CD4-positive, CD25-positive, alpha-beta regulatory T cell (primary cell): ENCODE results near the gene PASK. TPM values are rescaled to one million over a fixed set of nuclear protein-coding genes. Genes with fewer than 3 reads are reported as not detected.

Source experiments
- ATAC-seq, 2 donors: fragments of 150-1000 bp; cut with Tn5 transposase; one replicate each; pipeline ENCODE4 v1.10.0; 2021; ENCODE audit warnings: low read depth in 2 of 2, moderate number of reproducible peaks in 2 of 2, moderate library complexity in 1 of 2
- DNase-seq, 3 donors: peaks; one replicate each; pipeline versions ENCODE4 v3.0.0 to v3.0.0-alpha.2; 2012 to 2022; ENCODE audit warnings: mixed read lengths in 1 of 3
- H3K27ac ChIP-seq: one replicate; pipeline ENCODE4 v1.7.0; 2013; ENCODE audit warnings: mild to moderate bottlenecking, low read length; ENCODE audit not compliant: insufficient read depth, poor library complexity, severe bottlenecking
- H3K27me3 ChIP-seq: one replicate; pipeline ENCODE4 v1.7.0; 2013; ENCODE audit warnings: low read length; ENCODE audit not compliant: control insufficient read depth, insufficient read depth
- H3K36me3 ChIP-seq: one replicate; pipeline ENCODE4 v1.7.0; 2013; ENCODE audit warnings: mild to moderate bottlenecking, low read length, moderate library complexity; ENCODE audit not compliant: control insufficient read depth, insufficient read depth
- H3K4me1 ChIP-seq: 2 replicates; pipeline ENCODE4 v1.7.0; 2013; ENCODE audit warnings: mild to moderate bottlenecking, low read length; ENCODE audit not compliant: insufficient read depth, control insufficient read depth, poor library complexity, severe bottlenecking
- H3K4me3 ChIP-seq: one replicate; pipeline ENCODE4 v1.7.0; 2013; ENCODE audit warnings: low read depth, mild to moderate bottlenecking, low read length, moderate library complexity
- H3K9me3 ChIP-seq, 2 experiments: 1 replicate in 1 of 2; 2 replicates in 1 of 2; pipeline ENCODE4 v1.7.0; 2013; ENCODE audit warnings: low read length in 2 of 2, mild to moderate bottlenecking in 1 of 2, moderate library complexity in 1 of 2; ENCODE audit not compliant: control insufficient read depth in 2 of 2
- H3K27ac Mint-ChIP-seq, 3 donors: one replicate each; pipeline ENCODE4 v1.8.0; 2020 to 2022; ENCODE audit warnings: mild to moderate bottlenecking in 3 of 3, mixed read lengths in 3 of 3, moderate library complexity in 2 of 3
- H3K27me3 Mint-ChIP-seq: one replicate; pipeline ENCODE4 v1.8.0; 2022; ENCODE audit warnings: mild to moderate bottlenecking, mixed read lengths
- H3K36me3 Mint-ChIP-seq: one replicate; pipeline ENCODE4 v1.8.0; 2020; ENCODE audit warnings: mixed read lengths
- H3K4me1 Mint-ChIP-seq, 4 donors: one replicate each; pipeline ENCODE4 v1.8.0; 2020 to 2022; ENCODE audit warnings: mixed read lengths in 4 of 4, mild to moderate bottlenecking in 1 of 4
- H3K4me3 Mint-ChIP-seq, 4 donors: one replicate each; pipeline ENCODE4 v1.8.0; 2020 to 2022; ENCODE audit warnings: mild to moderate bottlenecking in 4 of 4, mixed read lengths in 4 of 4, moderate library complexity in 3 of 4
- H3K9me3 Mint-ChIP-seq, 7 donors: one replicate each; pipeline ENCODE4 v1.8.0; 2020 to 2022; ENCODE audit warnings: mixed read lengths in 7 of 7, mild to moderate bottlenecking in 3 of 7, moderate library complexity in 2 of 7
- polyA plus RNA-seq, 4 donors: library from polyadenylated mRNA; unstranded; fragments of 300-500 nt; fragmentation: Illumina TruSeq; gene quantifications; one replicate each; pipeline ENCODE4 v1.2.3, GENCODE V29; 2021
- total RNA-seq: library from RNA; stranded (reverse); gene quantifications from one replicate; pipeline ENCODE4 v1.2.3, GENCODE V29; 2022

The PASK gene
- total and polyA plus RNA-seq, 5 donors from 2014 or later = 15.9 to 160 (median 23.0) TPM

DNA sequence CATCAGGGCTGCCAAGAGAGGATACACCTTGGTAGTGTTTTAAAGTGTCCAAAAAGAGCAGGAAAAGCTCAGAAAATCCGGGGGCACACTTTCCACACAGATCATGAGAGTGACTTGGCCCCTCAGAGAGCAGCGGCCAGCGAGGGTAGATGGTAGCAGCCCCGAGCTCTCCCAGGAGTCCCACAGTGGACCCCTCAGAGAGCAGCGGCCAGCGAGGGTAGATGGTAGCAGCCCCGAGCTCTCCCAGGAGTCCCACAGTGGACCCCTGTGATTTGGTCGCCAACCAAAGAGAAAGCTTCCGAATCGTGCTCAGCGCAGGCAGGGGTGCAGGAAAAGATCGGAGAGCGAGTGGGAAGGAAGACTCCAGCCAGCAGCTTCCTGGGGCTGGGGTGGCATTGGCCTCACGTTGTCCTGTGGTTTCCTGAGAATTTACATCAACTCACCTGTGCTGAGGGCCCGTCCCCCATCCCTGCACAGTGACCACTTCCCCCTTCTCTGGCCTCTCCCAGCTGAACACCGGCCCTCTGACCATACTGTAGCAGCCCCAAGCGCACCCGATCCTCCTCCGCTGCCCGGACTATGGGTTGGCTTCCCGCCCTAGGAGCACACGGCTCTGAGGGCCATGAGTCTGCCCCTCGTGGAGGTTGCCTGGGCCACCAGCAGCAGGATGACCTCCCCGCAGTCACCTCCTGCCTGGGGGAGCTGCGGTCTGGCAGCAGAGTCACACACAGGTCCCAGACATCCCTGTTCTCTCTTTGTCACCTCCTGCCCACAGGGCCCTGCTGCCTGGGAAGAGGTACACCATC lies 80.9 kb downstream of the PASK start:
- peaks cover 0 to 6% (median 0%) of the 10 kb centered on the region in 4 donors for H3K4me1 Mint-ChIP-seq
- Histone ChIP-seq H3K9me3 (no peaks in the 10 kb centered on the region), H3K4me3 (no peak overlapping the region), H3K4me1 (peaks cover 3% of the 10 kb centered on the region), H3K27ac (no peak overlapping the region), H3K36me3 (no peaks in the 10 kb centered on the region), H3K27me3 (no peaks in the 10 kb centered on the region)
- no peak for DNase-seq
- H3K36me3 Mint-ChIP-seq = peaks cover 4% of the 10 kb centered on the region
- ATAC-seq = no peak
- no peaks in the 10 kb centered on the region for H3K9me3 Mint-ChIP-seq
- peaks cover 4% of the 10 kb centered on the region for H3K27me3 Mint-ChIP-seq
- peak overlapping the region in 1 of 3 donors; percentile 23 for H3K27ac Mint-ChIP-seq
- H3K4me3 Mint-ChIP-seq = no peak overlapping the region

GRCh38 chr2:241067501-241068135 lies 81.7 kb downstream of the PASK start:
- Mint-ChIP-seq H3K4me1 (peaks cover 0 to 6% (median 0%) of the 10 kb centered on the region in 4 donors), H3K36me3 (peaks cover 3% of the 10 kb centered on the region), H3K9me3 (no peaks in the 10 kb centered on the region), H3K27ac (peak overlapping the region in 1 of 3 donors; percentile 23), H3K4me3 (no peak overlapping the region), H3K27me3 (peaks cover 4% of the 10 kb centered on the region)
- DNase-seq (no peak), ATAC-seq (no peak)
- H3K36me3 ChIP-seq = no peaks in the 10 kb centered on the region
- H3K9me3 ChIP-seq = no peaks in the 10 kb centered on the region
- H3K4me3 ChIP-seq = no peak overlapping the region
- no peak overlapping the region for H3K27ac ChIP-seq
- H3K4me1 ChIP-seq = peaks cover 3% of the 10 kb centered on the region
- H3K27me3 ChIP-seq = no peaks in the 10 kb centered on the region

DNA sequence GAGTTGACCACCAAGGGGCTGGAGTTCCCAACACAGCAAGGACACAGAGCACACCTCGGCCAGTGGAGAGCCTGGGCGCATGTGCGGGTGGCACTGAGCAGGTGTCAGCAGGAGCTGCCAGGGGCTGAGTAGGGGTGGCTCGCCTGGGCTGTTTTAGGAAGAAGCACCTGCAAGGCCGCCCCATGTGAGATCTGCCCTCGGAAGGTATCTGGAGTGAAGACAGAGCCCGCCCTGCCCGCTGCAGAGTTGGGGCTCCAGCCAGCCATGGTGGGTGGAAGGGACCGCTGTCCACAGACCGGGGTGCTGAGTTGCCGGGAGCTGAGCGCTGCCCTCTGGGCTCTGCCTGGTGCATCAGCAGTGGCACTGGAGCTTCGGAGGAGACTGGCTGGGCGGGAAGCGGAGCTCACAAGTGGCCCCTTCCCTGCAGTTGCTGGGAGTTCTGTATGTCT lies 82.4 kb downstream of the PASK start:
- Mint-ChIP-seq H3K27ac (no peak overlapping the region), H3K36me3 (no peaks in the 10 kb centered on the region), H3K9me3 (no peaks in the 10 kb centered on the region), H3K4me1 (peaks cover 0 to 6% (median 0%) of the 10 kb centered on the region in 4 donors), H3K27me3 (peaks cover 4% of the 10 kb centered on the region), H3K4me3 (no peak overlapping the region)
- H3K9me3 ChIP-seq = no peaks in the 10 kb centered on the region
- ATAC-seq (no peak), DNase-seq (no peak)
- no peak overlapping the region for H3K27ac ChIP-seq
- H3K27me3 ChIP-seq = no peaks in the 10 kb centered on the region
- no peaks in the 10 kb centered on the region for H3K36me3 ChIP-seq
- H3K4me1 ChIP-seq = peaks cover 3% of the 10 kb centered on the region
- no peak overlapping the region for H3K4me3 ChIP-seq

DNA sequence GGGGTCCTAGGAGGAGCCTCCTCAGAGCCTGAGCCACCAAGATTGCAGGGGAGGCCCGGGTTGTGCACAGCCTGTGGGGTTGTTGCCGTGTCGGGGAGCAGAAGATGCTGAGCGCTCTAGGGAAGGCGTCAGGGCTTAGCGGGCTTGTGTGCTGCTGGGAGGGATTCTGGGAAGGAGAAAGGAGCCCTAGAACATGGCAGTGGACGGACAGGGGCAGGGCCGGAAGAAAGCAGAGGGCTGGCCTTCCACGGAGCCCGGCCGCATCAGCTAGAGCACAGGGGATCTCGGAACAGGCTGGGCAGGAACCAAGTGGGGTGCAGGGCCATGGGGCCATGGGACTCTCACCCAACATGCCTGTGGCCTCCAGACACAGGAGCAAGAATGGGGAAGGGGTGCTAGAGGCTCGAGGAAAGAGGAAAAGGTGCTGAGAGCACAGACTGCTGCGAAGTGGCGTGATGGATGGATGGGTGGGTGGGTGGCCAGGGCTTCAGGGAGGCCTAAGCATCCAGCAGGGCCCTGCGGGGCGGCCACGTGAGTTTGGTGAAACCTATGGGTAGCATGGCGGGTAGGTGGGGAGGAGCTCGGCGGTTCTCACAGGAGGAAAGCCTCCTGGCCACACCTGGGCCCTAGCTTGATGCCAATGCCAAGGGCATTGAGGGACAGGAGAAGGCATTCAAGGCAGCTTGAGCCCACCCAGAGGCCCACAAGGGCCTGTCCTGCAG lies 82.9 kb downstream of the PASK start:
- Histone ChIP-seq H3K4me1 (peaks cover 3% of the 10 kb centered on the region), H3K27me3 (no peaks in the 10 kb centered on the region), H3K9me3 (no peaks in the 10 kb centered on the region), H3K4me3 (no peak overlapping the region), H3K27ac (no peak overlapping the region), H3K36me3 (no peaks in the 10 kb centered on the region)
- peaks cover 0 to 6% (median 0%) of the 10 kb centered on the region in 4 donors for H3K4me1 Mint-ChIP-seq
- peak overlapping the region in 1 of 4 donors; percentile 8 for H3K4me3 Mint-ChIP-seq
- peaks cover 4% of the 10 kb centered on the region for H3K27me3 Mint-ChIP-seq
- DNase-seq = no peak
- ATAC-seq = no peak
- no peaks in the 10 kb centered on the region for H3K36me3 Mint-ChIP-seq
- H3K9me3 Mint-ChIP-seq = no peaks in the 10 kb centered on the region
- no peak overlapping the region for H3K27ac Mint-ChIP-seq

DNA sequence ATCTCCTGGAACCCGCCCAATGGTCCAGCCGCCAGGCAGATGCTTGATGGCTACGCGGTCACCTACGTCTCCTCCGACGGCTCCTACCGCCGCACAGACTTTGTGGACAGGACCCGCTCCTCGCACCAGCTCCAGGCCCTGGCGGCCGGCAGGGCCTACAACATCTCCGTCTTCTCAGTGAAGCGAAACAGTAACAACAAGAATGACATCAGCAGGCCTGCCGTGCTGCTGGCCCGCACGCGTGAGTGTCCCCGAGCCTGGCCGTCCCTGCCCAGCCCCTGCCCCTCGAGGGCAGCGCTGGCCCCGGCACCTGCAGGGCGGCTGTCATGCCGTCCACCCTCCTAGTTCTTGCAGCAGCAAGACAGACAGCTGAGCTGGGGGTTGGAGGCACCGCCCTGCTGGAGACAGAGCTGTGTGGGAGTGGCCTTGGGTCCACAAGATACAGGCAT lies 83.9 kb downstream of the PASK start:
- ATAC-seq (no peak), DNase-seq (no peak)
- peaks cover 0 to 6% (median 0%) of the 10 kb centered on the region in 4 donors for H3K4me1 Mint-ChIP-seq
- no peak overlapping the region for H3K4me3 Mint-ChIP-seq
- Histone ChIP-seq H3K4me3 (no peak overlapping the region), H3K27ac (no peak overlapping the region), H3K27me3 (no peaks in the 10 kb centered on the region), H3K4me1 (peaks cover 3% of the 10 kb centered on the region), H3K36me3 (no peaks in the 10 kb centered on the region), H3K9me3 (no peaks in the 10 kb centered on the region)
- H3K27ac Mint-ChIP-seq = no peak overlapping the region
- H3K9me3 Mint-ChIP-seq = no peaks in the 10 kb centered on the region
- peaks cover 4% of the 10 kb centered on the region for H3K27me3 Mint-ChIP-seq
- no peaks in the 10 kb centered on the region for H3K36me3 Mint-ChIP-seq

GRCh38 chr2:241064802-241065354 lies 84.4 kb downstream of the PASK start:
- no peak overlapping the region for H3K27ac ChIP-seq
- H3K27me3 ChIP-seq = no peaks in the 10 kb centered on the region
- Mint-ChIP-seq H3K27me3 (peaks cover 4% of the 10 kb centered on the region), H3K4me3 (no peak overlapping the region), H3K36me3 (no peaks in the 10 kb centered on the region), H3K9me3 (no peaks in the 10 kb centered on the region), H3K27ac (no peak overlapping the region), H3K4me1 (peaks cover 0 to 6% (median 0%) of the 10 kb centered on the region in 4 donors)
- ATAC-seq (no peak), DNase-seq (no peak)
- H3K36me3 ChIP-seq = no peaks in the 10 kb centered on the region
- H3K9me3 ChIP-seq = no peaks in the 10 kb centered on the region
- H3K4me3 ChIP-seq = no peak overlapping the region
- peaks cover 3% of the 10 kb centered on the region for H3K4me1 ChIP-seq

DNA sequence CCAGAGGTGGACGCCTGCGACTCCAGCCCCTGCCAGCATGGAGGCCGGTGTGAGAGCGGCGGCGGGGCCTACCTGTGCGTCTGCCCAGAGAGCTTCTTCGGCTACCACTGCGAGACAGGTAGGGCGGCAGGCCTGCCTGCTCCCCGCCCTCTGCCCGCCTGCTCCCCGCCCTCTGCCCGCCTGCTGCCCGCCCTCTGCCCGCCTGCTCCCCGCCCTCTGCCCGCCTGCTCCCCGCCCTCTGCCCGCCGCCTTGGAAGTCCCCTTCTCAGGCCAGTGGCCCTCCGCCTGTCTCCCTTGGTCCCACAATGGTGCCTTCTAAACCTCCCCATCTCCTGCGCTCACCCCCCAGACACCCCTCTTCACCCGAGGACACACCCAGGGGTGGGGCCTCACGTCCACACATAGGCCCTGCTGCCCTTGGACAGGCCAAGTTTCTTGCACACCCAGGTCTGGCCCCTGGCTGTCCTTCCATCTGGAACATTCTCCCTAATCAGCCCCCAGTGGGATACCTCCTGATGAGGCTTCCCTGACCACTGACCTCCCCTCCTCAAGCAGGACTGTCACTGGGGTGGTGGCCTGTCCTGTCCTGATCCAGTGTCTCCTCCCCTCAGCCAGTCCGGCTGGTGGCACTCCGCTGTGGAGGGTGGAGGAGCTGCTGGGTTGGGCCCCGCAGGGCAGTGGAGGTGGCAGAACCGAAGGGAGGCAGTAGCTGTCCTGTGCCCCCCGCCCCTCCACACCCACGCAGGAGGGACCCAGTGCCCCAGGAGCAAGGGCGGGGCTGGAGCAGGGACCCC lies 85.1 kb downstream of the PASK start:
- DNase-seq (peak; percentile 30 to 37 (median 33)), ATAC-seq (peak; percentile 54 to 70)
- Mint-ChIP-seq H3K4me1 (peaks cover 0 to 6% (median 0%) of the 10 kb centered on the region in 4 donors), H3K9me3 (peaks cover 0 to 1% (median 0%) of the 10 kb centered on the region in 7 donors), H3K27me3 (peaks cover 4% of the 10 kb centered on the region), H3K4me3 (peak overlapping the region in 3 of 4 donors; percentile 35 to 84 (median 38)), H3K27ac (no peak overlapping the region), H3K36me3 (no peaks in the 10 kb centered on the region)
- no peak overlapping the region for H3K27ac ChIP-seq
- H3K4me3 ChIP-seq = no peak overlapping the region
- H3K36me3 ChIP-seq = no peaks in the 10 kb centered on the region
- H3K27me3 ChIP-seq = no peaks in the 10 kb centered on the region
- H3K4me1 ChIP-seq = peaks cover 3% of the 10 kb centered on the region
- no peaks in the 10 kb centered on the region for H3K9me3 ChIP-seq
